Psoas muscle (tissue), 8 donors: Measurements from ENCODE around the gene RAD51B. TPM values are rescaled to one million over a fixed set of nuclear protein-coding genes. Genes with fewer than 3 reads are reported as not detected.
"Not testable (repeated sequence)": the region's sequence is repeated elsewhere in the genome, so short reads cannot be mapped to it uniquely, and the experiment has no call there.

Experiments used
- ATAC-seq, 4 donors: fragments of 200-7000 bp; cut with Tn5 transposase; one replicate each; pipeline ENCODE4 v1.9.1; 2020; ENCODE audit warnings: moderate library complexity in 3 of 4, mild to moderate bottlenecking in 2 of 4
- DNase-seq, 2 donors: peaks; one replicate each; pipeline ENCODE4 v3.0.0-alpha.2; 2020
- H3K27ac ChIP-seq: fragments of 200-600 bp; one replicate; pipeline ENCODE4 v1.8.0; 2022
- H3K27me3 ChIP-seq, 3 donors: fragments of 200-600 bp in 1 of 3; one replicate each; pipeline versions ENCODE4 v1.6.1 to v1.8.0; 2013 to 2022; ENCODE audit warnings: low read length in 2 of 3, mild to moderate bottlenecking in 2 of 3, moderate library complexity in 1 of 3; ENCODE audit not compliant: insufficient read depth in 3 of 3
- H3K36me3 ChIP-seq, 2 donors: fragments of 200-600 bp in 1 of 2; one replicate each; pipeline versions ENCODE4 v1.6.1 to v1.8.0; 2013 to 2022; ENCODE audit warnings: low read depth in 1 of 2, mild to moderate bottlenecking in 1 of 2, moderate library complexity in 1 of 2; ENCODE audit not compliant: insufficient read depth in 1 of 2
- H3K4me1 ChIP-seq: fragments of 200-600 bp; one replicate; pipeline ENCODE4 v1.8.0; 2022
- H3K4me3 ChIP-seq: fragments of 200-600 bp; one replicate; pipeline ENCODE4 v1.8.0; 2022; ENCODE audit warnings: mild to moderate bottlenecking
- H3K9me3 ChIP-seq: fragments of 200-600 bp; one replicate; pipeline ENCODE4 v1.8.0; 2022
- CTCF ChIP-seq: fragments of 200-600 bp; IDR thresholded peaks from one replicate; pipeline ENCODE4 v1.8.0; 2022; ENCODE audit warnings: antibody characterized with exemption
- whole genome bisulfite sequencing, 3 donors: extraction: QIAGEN DNeasy Blood & Tissue Kit; methylation state at CpG; one replicate each; pipeline versions ENCODE4 v1.1.6 to v1.1.7; 2013; 5-methylcytosine and 5-hydroxymethylcytosine counted together
- intact Hi-C, 2 donors: fragments of 100-400 bp; cut with DNase I; formaldehyde crosslinking; loops; one replicate each; pipeline versions ENCODE4 v1.11.0 to v1.14.2; 2022
- polyA plus RNA-seq, 3 donors: library from polyadenylated mRNA; stranded (reverse); fragments of 200-250 nt; gene quantifications; one replicate each; pipeline ENCODE4 v1.2.3, GENCODE V29; 2013
- total RNA-seq, 4 donors: library from RNA; stranded (reverse); fragmentation: NEBNext Ultra II Directional in 2 of 4; extraction: Animal tissue kit (Norgen Biotek cat#: 25700) in 2 of 4; gene quantifications; one replicate each; pipeline versions ENCODE4 v1.2.1 to v1.2.4, GENCODE V29; 2021 to 2023
- donor health status: healthy with polysubstance abuse.
- donor health status: DM: no; HTN: no; CAD: no; lungs with moderate emphysema.
- donor health status: Bipolar disorder and iron deficiency.
- donor health status: healthy.
- donor health status: DM: yes; HTN: yes; CAD: no.
- donor health status: DM: no; HTN: no; CAD: no.
- donor health status: DM: no; HTN: no; CAD: no.
- donor health status: DM: yes; HTN: yes; CAD: no.

RAD51B gene
- total and polyA plus RNA-seq, 7 donors, result 0.60 to 7.2 (median 2.2) TPM

- ATAC-seq (peak in 2 of 4 donors; percentile 25 to 47), DNase-seq (no peak)
- no peak overlapping the region for H3K4me3 ChIP-seq
- no peak for TF ChIP-seq CTCF
- H3K4me1 ChIP-seq, result peaks cover 7% of the 10 kb centered on the region
- H3K27me3 ChIP-seq, result no peaks in the 10 kb centered on the region
- H3K27ac ChIP-seq, result no peak overlapping the region
- intact Hi-C loops, result no loop called here
- WGBS, 3 donors, result 73 to 84% (median 80%) methylated on average over 3 of the region's 3 CpGs
- H3K9me3 ChIP-seq, result no peaks in the 10 kb centered on the region
- H3K36me3 ChIP-seq, result no peaks in the 10 kb centered on the region
These were observed 222.3 kb downstream of the RAD51B start for GRCh38 chr14:68041876-68042354.

- H3K27me3 ChIP-seq, result no peaks in the 10 kb centered on the region
- no peak for TF ChIP-seq CTCF
- H3K9me3 ChIP-seq, result no peaks in the 10 kb centered on the region
- no peak overlapping the region for H3K4me3 ChIP-seq
- ATAC-seq (no peak), DNase-seq (no peak)
- H3K4me1 ChIP-seq, result peaks cover 7% of the 10 kb centered on the region
- no peaks in the 10 kb centered on the region for H3K36me3 ChIP-seq
- intact Hi-C loops, result no loop called here
- WGBS, 3 donors, result 72 to 74% (median 73%) methylated on average over 2 of the region's 2 CpGs
- no peak overlapping the region for H3K27ac ChIP-seq
These were observed 223.1 kb downstream of the RAD51B start for GRCh38 chr14:68042586-68043210.

GRCh38 chr14:68043752-68044151, 224.2 kb downstream of the RAD51B start:
- intact Hi-C loops, result no loop called here
- H3K4me1 ChIP-seq, result peaks cover 7% of the 10 kb centered on the region

GRCh38 chr14:68047906-68048305, 228.3 kb downstream of the RAD51B start:
- TF ChIP-seq CTCF, result no peak
- H3K4me3 ChIP-seq, result no peak overlapping the region

More at GRCh38 chr14:68043752-68044151, 224.2 kb downstream of the RAD51B start:
- TF ChIP-seq CTCF, result no peak
- H3K27me3 ChIP-seq, result no peaks in the 10 kb centered on the region
- H3K9me3 ChIP-seq, result no peaks in the 10 kb centered on the region
- no peaks in the 10 kb centered on the region for H3K36me3 ChIP-seq
- no peak overlapping the region for H3K27ac ChIP-seq
- DNase-seq, result no peak
- no peak overlapping the region for H3K4me3 ChIP-seq
- ATAC-seq, result no peak

GRCh38 chr14:68048815-68049214, 229.2 kb downstream of the RAD51B start:
- H3K9me3 ChIP-seq, H3K4me1 ChIP-seq, intact Hi-C loops, DNase-seq, H3K27ac ChIP-seq, H3K36me3 ChIP-seq, H3K27me3 ChIP-seq, ATAC-seq, H3K4me3 ChIP-seq: not testable (repeated sequence)
- WGBS, 3 donors, result 94 to 95% (median 95%) methylated on average over 2 of the region's 2 CpGs

More at GRCh38 chr14:68047906-68048305, 228.3 kb downstream of the RAD51B start:
- Histone ChIP-seq H3K4me1 (no peaks in the 10 kb centered on the region), H3K9me3 (no peaks in the 10 kb centered on the region), H3K36me3 (no peaks in the 10 kb centered on the region), H3K27ac (no peak overlapping the region), H3K27me3 (no peaks in the 10 kb centered on the region)
- intact Hi-C loops, result no loop called here
- 66 to 86% (median 83%) methylated on average over 6 of the region's 6 CpGs for WGBS, 3 donors
- ATAC-seq (no peak), DNase-seq (no peak)
